Measurements from ENCODE around the gene ATRN. TPM values are rescaled to one million over a fixed set of nuclear protein-coding genes. Genes with fewer than 3 reads are reported as not detected.

The ATRN gene
- total and polyA plus RNA-seq, 2 donors (not counting 3 experiments of a cell fraction or from before 2014, with no cell fraction given): 32.3 to 33.1 TPM

GRCh38 chr20:3640259-3640658, 169.4 kb downstream of the ATRN start:
- ChIA-PET CTCF (interaction anchor here (1.2 to 1.7 kb wide), 2 partner anchors 8 to 10 kb away, joined by 3 to 4 read pairs; no protein-coding TSS in a partner anchor), POLR2A (no interaction called here)
- dilution Hi-C loops (cut with MboI; ENCODE audit: extremely low pct_ligation_motif_present, low sequenced_read_pairs): no loop called here

GRCh38 chr20:3645309-3646066, 174.7 kb downstream of the ATRN start:
- H3K4me3 ChIP-seq (replicated peaks in 1 of 3; ENCODE audit: insufficient read depth in 1 of 3, low read depth in 1 of 3, low read length in 3 of 3): no peak overlapping the region
- ChIA-PET POLR2A (no interaction called here), CTCF (no interaction called here)
- FAIRE-seq: no peak
- H3K9me1 ChIP-seq (replicated peaks; ENCODE audit: control insufficient read depth, extremely low read depth, insufficient read depth, low read length): no peaks in the 10 kb centered on the region
- H3K4me1 ChIP-seq (ENCODE audit: control insufficient read depth, extremely low read depth, insufficient read depth, low read length): no peaks in the 10 kb centered on the region
- H3K9me3 ChIP-seq (replicated peaks; ENCODE audit: control insufficient read depth, insufficient read depth, low read length): no peaks in the 10 kb centered on the region
- no peak overlapping the region for H2AFZ ChIP-seq (ENCODE audit: low read depth, low read length)
- no peaks in the 10 kb centered on the region for H3K79me2 ChIP-seq (ENCODE audit: control insufficient read depth, insufficient read depth, low read length)
- H3K4me2 ChIP-seq (ENCODE audit: insufficient read depth, low read length): no peak overlapping the region
- no peak overlapping the region for H3K9ac ChIP-seq (replicated peaks; ENCODE audit: extremely low read depth, insufficient read depth, low read length)
- no peak overlapping the region for H3K27ac ChIP-seq (ENCODE audit: insufficient read depth, low read depth, low read length)
- TF ChIP-seq FOS (IDR thresholded peaks at IDR 0.05; ENCODE audit: borderline replicate concordance, insufficient read depth, low read length): no peak
- no peak for TF ChIP-seq EZH2 (IDR thresholded peaks at IDR 0.05; ENCODE audit: borderline replicate concordance, low read depth, low read length, severe bottlenecking)
- H3K27me3 ChIP-seq (ENCODE audit: control insufficient read depth in 2 of 2, insufficient read depth in 2 of 2, low read length in 2 of 2): no peaks in the 10 kb centered on the region
- no TSS peak for BruUV-seq (replicated peaks)
- intact Hi-C loops (cut with micrococcal nuclease) (no loop called here), dilution Hi-C loops (cut with MboI; ENCODE audit: extremely low pct_ligation_motif_present, low sequenced_read_pairs) (no loop called here)
- H4K20me1 ChIP-seq (replicated peaks; ENCODE audit: control insufficient read depth, extremely low read depth, insufficient read depth, low read length): no peaks in the 10 kb centered on the region
- no peak for DNase-seq (ENCODE audit: low read depth, low spot score)
- H3K36me3 ChIP-seq (ENCODE audit: control insufficient read depth in 2 of 2, extremely low read depth in 1 of 2, insufficient read depth in 2 of 2, low read length in 2 of 2): peaks cover 0 to 3% of the 10 kb centered on the region in 2 experiments

More at GRCh38 chr20:3640259-3640658, 169.4 kb downstream of the ATRN start:
- H3K27me3 ChIP-seq (ENCODE audit: control insufficient read depth in 2 of 2, insufficient read depth in 2 of 2, low read length in 2 of 2): no peaks in the 10 kb centered on the region
- no peak overlapping the region for H3K27ac ChIP-seq (ENCODE audit: insufficient read depth, low read depth, low read length)
- no peaks in the 10 kb centered on the region for H3K9me1 ChIP-seq (replicated peaks; ENCODE audit: control insufficient read depth, extremely low read depth, insufficient read depth, low read length)
- no peaks in the 10 kb centered on the region for H4K20me1 ChIP-seq (replicated peaks; ENCODE audit: control insufficient read depth, extremely low read depth, insufficient read depth, low read length)
- no peak for TF ChIP-seq MAX (IDR thresholded peaks at IDR 0.05; ENCODE audit: insufficient read depth, insufficient read length)
- TF ChIP-seq GATA2 (IDR thresholded peaks at IDR 0.05; ENCODE audit: insufficient read depth, insufficient read length, low read depth, low read length): no peak
- TF ChIP-seq FOS (IDR thresholded peaks at IDR 0.05; ENCODE audit: borderline replicate concordance, insufficient read depth, low read length): no peak
- TF ChIP-seq EZH2 (IDR thresholded peaks at IDR 0.05; ENCODE audit: borderline replicate concordance, low read depth, low read length, severe bottlenecking): no peak
- intact Hi-C loops (cut with micrococcal nuclease): no loop called here
- no peaks in the 10 kb centered on the region for H3K9me3 ChIP-seq (replicated peaks; ENCODE audit: control insufficient read depth, insufficient read depth, low read length)
- no peak overlapping the region for H3K4me2 ChIP-seq (ENCODE audit: insufficient read depth, low read length)
- H3K79me2 ChIP-seq (ENCODE audit: control insufficient read depth, insufficient read depth, low read length): no peaks in the 10 kb centered on the region
- H3K4me1 ChIP-seq (ENCODE audit: control insufficient read depth, extremely low read depth, insufficient read depth, low read length): no peaks in the 10 kb centered on the region
- H3K4me3 ChIP-seq (replicated peaks in 1 of 3; ENCODE audit: insufficient read depth in 1 of 3, low read depth in 1 of 3, low read length in 3 of 3): no peak overlapping the region
- no peak for DNase-seq (ENCODE audit: low read depth, low spot score)
- BruUV-seq (replicated peaks): no TSS peak
- H3K9ac ChIP-seq (replicated peaks; ENCODE audit: extremely low read depth, insufficient read depth, low read length): no peak overlapping the region
- H3K36me3 ChIP-seq (ENCODE audit: control insufficient read depth in 2 of 2, extremely low read depth in 1 of 2, insufficient read depth in 2 of 2, low read length in 2 of 2): peaks cover 0 to 3% of the 10 kb centered on the region in 2 experiments
- no peak for FAIRE-seq
- H2AFZ ChIP-seq (ENCODE audit: low read depth, low read length): no peak overlapping the region
